Spinal cord (tissue), 10 donors: Measurements from ENCODE around the gene TSHZ2. TPM values are rescaled to one million over a fixed set of nuclear protein-coding genes. Genes with fewer than 3 reads are reported as not detected.

Experiments
- DNase-seq, 6 donors: peaks; one replicate each; pipeline versions ENCODE4 v3.0.0 to v3.0.0-alpha.2; 2013 to 2015; ENCODE audit warnings: low spot score in 6 of 6, low read depth in 4 of 6
- H3K27ac ChIP-seq: one replicate; pipeline ENCODE4 v1.5.1; 2013; ENCODE audit warnings: low read depth, low read length, control low read depth
- H3K27me3 ChIP-seq: one replicate; pipeline ENCODE4 v1.6.1; 2013; ENCODE audit warnings: low read length; ENCODE audit not compliant: control insufficient read depth, insufficient read depth
- H3K36me3 ChIP-seq: one replicate; pipeline ENCODE4 v1.6.1; 2013; ENCODE audit warnings: low read length; ENCODE audit not compliant: control insufficient read depth, insufficient read depth
- H3K4me1 ChIP-seq: one replicate; pipeline ENCODE4 v1.6.1; 2013; ENCODE audit warnings: low read length; ENCODE audit not compliant: control insufficient read depth, insufficient read depth
- H3K4me3 ChIP-seq: one replicate; pipeline ENCODE4 v1.5.1; 2013; ENCODE audit warnings: low read depth, low read length, control low read depth
- H3K9me3 ChIP-seq: one replicate; pipeline ENCODE4 v1.6.1; 2013; ENCODE audit warnings: low read length; ENCODE audit not compliant: control insufficient read depth, insufficient read depth
- WGBS: methylation state at CpG from one replicate; pipeline ENCODE4 v1.1.5; 2013; ENCODE audit warnings: missing lambda C conversion rate; ENCODE audit not compliant: insufficient coverage; 5-methylcytosine and 5-hydroxymethylcytosine counted together
- polyA plus RNA-seq, 2 donors: library from polyadenylated mRNA; unstranded; fragments of 120-200 nt; gene quantifications; one replicate each; pipeline ENCODE4 v1.2.1, GENCODE V29; 2013; ENCODE audit not compliant: insufficient read length in 2 of 2
- total RNA-seq, 2 donors: library from RNA; depleted of rRNA in 1 of 2; stranded (reverse); fragments of 120-200 nt in 1 of 2; fragments of >200 nt in 1 of 2; gene quantifications; one replicate each; pipeline versions ENCODE4 v1.2.3 to v1.2.4, GENCODE V29; 2013 to 2014
- donor health status: healthy.

Gene TSHZ2
- total and polyA plus RNA-seq, 4 donors = 11.8 to 33.0 (median 25.7) TPM

- WGBS = no CpG with 5 or more reads among the region's 10 CpGs
- no peaks in the 10 kb centered on the region for H3K27me3 ChIP-seq
Measured at GRCh38 chr20:53003420-53004154, 31.4 kb downstream of the TSHZ2 start.

GRCh38 chr20:53004267-53004813 is 32.2 kb downstream of the TSHZ2 start:
- H3K4me3 ChIP-seq = no peak overlapping the region
- no peaks in the 10 kb centered on the region for H3K9me3 ChIP-seq
- peaks cover 10% of the 10 kb centered on the region for H3K4me1 ChIP-seq
- 72% methylated on average over 3 of the region's 9 CpGs for WGBS
- H3K27me3 ChIP-seq = no peaks in the 10 kb centered on the region
- H3K27ac ChIP-seq = no peak overlapping the region
- H3K36me3 ChIP-seq = no peaks in the 10 kb centered on the region
- no peak for DNase-seq

More at GRCh38 chr20:53003420-53004154, 31.4 kb downstream of the TSHZ2 start:
- Histone ChIP-seq H3K9me3 (no peaks in the 10 kb centered on the region), H3K27ac (no peak overlapping the region), H3K4me3 (no peak overlapping the region), H3K36me3 (no peaks in the 10 kb centered on the region), H3K4me1 (peaks cover 10% of the 10 kb centered on the region)
- DNase-seq = peak in 5 of 6 donors; percentile 43 to 93 (median 54)

- H3K4me1 ChIP-seq = no peaks in the 10 kb centered on the region
- WGBS = 89% methylated on average over 4 of the region's 5 CpGs
- no peak overlapping the region for H3K27ac ChIP-seq
- no peaks in the 10 kb centered on the region for H3K9me3 ChIP-seq
- H3K27me3 ChIP-seq = no peaks in the 10 kb centered on the region
- DNase-seq = no peak
- no peak overlapping the region for H3K4me3 ChIP-seq
- H3K36me3 ChIP-seq = no peaks in the 10 kb centered on the region
Measured at GRCh38 chr20:53009979-53010735, 38.0 kb downstream of the TSHZ2 start.

- DNase-seq = no peak
- H3K36me3 ChIP-seq = no peaks in the 10 kb centered on the region
- no peaks in the 10 kb centered on the region for H3K4me1 ChIP-seq
- no peaks in the 10 kb centered on the region for H3K27me3 ChIP-seq
- no peak overlapping the region for H3K4me3 ChIP-seq
- no peak overlapping the region for H3K27ac ChIP-seq
- peaks cover 3% of the 10 kb centered on the region for H3K9me3 ChIP-seq
- 80% methylated on average over 1 of the region's 2 CpGs for WGBS
Measured at GRCh38 chr20:53011640-53012039, 39.5 kb downstream of the TSHZ2 start.

- Histone ChIP-seq H3K4me3 (no peak overlapping the region), H3K9me3 (peaks cover 3% of the 10 kb centered on the region), H3K4me1 (no peaks in the 10 kb centered on the region), H3K27me3 (no peaks in the 10 kb centered on the region), H3K36me3 (no peaks in the 10 kb centered on the region), H3K27ac (no peak overlapping the region)
- no CpG with 5 or more reads among the region's 2 CpGs for WGBS
- no peak for DNase-seq
Measured at GRCh38 chr20:53013183-53013582, 41.0 kb downstream of the TSHZ2 start.

- no peaks in the 10 kb centered on the region for H3K4me1 ChIP-seq
- no peaks in the 10 kb centered on the region for H3K27me3 ChIP-seq
- H3K9me3 ChIP-seq = peaks cover 3% of the 10 kb centered on the region
- WGBS = 80% methylated on average over 1 of the region's 4 CpGs
- no peak overlapping the region for H3K4me3 ChIP-seq
- H3K27ac ChIP-seq = no peak overlapping the region
- no peak for DNase-seq
- no peaks in the 10 kb centered on the region for H3K36me3 ChIP-seq
Measured at GRCh38 chr20:53013847-53014246, 41.7 kb downstream of the TSHZ2 start.

- no peaks in the 10 kb centered on the region for H3K4me1 ChIP-seq
- 60% methylated on average over 1 of the region's 2 CpGs for whole genome bisulfite sequencing
- no peak overlapping the region for H3K27ac ChIP-seq
- DNase-seq = peak in 1 of 6 donors; percentile 45
- no peaks in the 10 kb centered on the region for H3K36me3 ChIP-seq
- H3K4me3 ChIP-seq = no peak overlapping the region
- H3K9me3 ChIP-seq = peaks cover 3% of the 10 kb centered on the region
- no peaks in the 10 kb centered on the region for H3K27me3 ChIP-seq
Measured at GRCh38 chr20:53016071-53016470, 43.9 kb downstream of the TSHZ2 start.

- Histone ChIP-seq H3K9me3 (peaks cover 3% of the 10 kb centered on the region), H3K27me3 (no peaks in the 10 kb centered on the region), H3K36me3 (no peaks in the 10 kb centered on the region), H3K4me3 (no peak overlapping the region), H3K27ac (no peak overlapping the region), H3K4me1 (no peaks in the 10 kb centered on the region)
- no peak for DNase-seq
- 100% methylated on average over 2 of the region's 5 CpGs for WGBS
Measured at GRCh38 chr20:53016534-53017042, 44.4 kb downstream of the TSHZ2 start.

GRCh38 chr20:53017206-53017605 is 45.0 kb downstream of the TSHZ2 start:
- H3K4me1 ChIP-seq = no peaks in the 10 kb centered on the region
- no peaks in the 10 kb centered on the region for H3K36me3 ChIP-seq
- DNase-seq = no peak
- H3K4me3 ChIP-seq = no peak overlapping the region
- H3K9me3 ChIP-seq = peaks cover 4% of the 10 kb centered on the region
- no peak overlapping the region for H3K27ac ChIP-seq
- H3K27me3 ChIP-seq = no peaks in the 10 kb centered on the region
- no CpG with 5 or more reads among the region's 4 CpGs for WGBS
